ENCODE results near the gene ATXN1. TPM values are rescaled to one million over a fixed set of nuclear protein-coding genes. Genes with fewer than 3 reads are reported as not detected.
A peak's percentile ranks its signal among the peaks of the same experiment; 100 is the strongest.

ATXN1 gene
- total and polyA plus RNA-seq, 2 experiments from 2014 or later = 4.8 to 9.1 TPM

DNA sequence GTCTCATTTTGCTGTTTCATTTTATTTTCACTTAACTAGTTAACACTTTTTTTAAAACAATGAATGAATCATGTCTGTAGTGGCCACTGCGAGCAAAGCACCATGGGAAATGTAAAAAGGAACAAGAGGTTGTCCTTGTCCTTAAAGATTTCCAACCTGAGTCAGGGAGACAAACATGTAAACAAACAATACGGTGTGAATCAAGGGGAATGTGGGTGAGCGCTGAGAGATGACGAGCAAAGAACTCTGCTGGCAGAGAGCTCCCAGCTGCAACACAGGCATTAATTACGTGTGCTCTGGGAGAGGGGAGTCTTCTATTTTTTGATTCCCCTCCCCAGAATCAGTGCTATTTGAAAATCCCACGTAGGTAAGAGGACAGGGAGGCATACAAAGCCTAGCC lies 84.3 kb downstream of the ATXN1 start:
- Histone ChIP-seq H3F3A (replicated peaks; ENCODE audit: low read depth) (no peaks in the 10 kb centered on the region), H3K9me2 (ENCODE audit: insufficient read depth) (no peaks in the 10 kb centered on the region), H3K27ac (ENCODE audit: low read depth) (no peak overlapping the region), H4K20me1 (replicated peaks; ENCODE audit: insufficient read depth) (no peaks in the 10 kb centered on the region), H2AFZ (no peak overlapping the region), H3K4me3 (no peak overlapping the region), H3K36me3 (ENCODE audit: insufficient read depth) (no peaks in the 10 kb centered on the region), H3K27me3 (ENCODE audit: insufficient read depth) (no peaks in the 10 kb centered on the region), H3K79me2 (replicated peaks; ENCODE audit: insufficient read depth) (no peaks in the 10 kb centered on the region), H3K4me1 (ENCODE audit: insufficient read depth) (0 out of 2 replicates have a peak, but pooled peaks cover 5% of the 10 kb centered on the region), H3K4me2 (no peak overlapping the region)
- Mint-ChIP-seq H3K4me1 (peaks cover 10% of the 10 kb centered on the region), H3K4me3 (no peak overlapping the region), H3K27ac (peak overlapping the region; percentile 47; the same call in 1 of the 2 replicates), H3K36me3 (ENCODE audit: low read depth) (no peaks in the 10 kb centered on the region), H3K9me3 (no peaks in the 10 kb centered on the region), H3K27me3 (ENCODE audit: insufficient read depth, low read depth, poor library complexity) (peaks cover 2% of the 10 kb centered on the region)
- no peak for TF ChIP-seq EZH2phosphoT487 (IDR thresholded peaks at IDR 0.05; ENCODE audit: unreplicated experiment)
- no peak for TF ChIP-seq STAT1 (IDR thresholded peaks at IDR 0.05; ENCODE audit: unreplicated experiment)
- no peak for TF ChIP-seq CREB1 (CRISPR knock-in tag; IDR thresholded peaks at IDR 0.05; ENCODE audit: low read depth)
- TF ChIP-seq, protein P1, sequence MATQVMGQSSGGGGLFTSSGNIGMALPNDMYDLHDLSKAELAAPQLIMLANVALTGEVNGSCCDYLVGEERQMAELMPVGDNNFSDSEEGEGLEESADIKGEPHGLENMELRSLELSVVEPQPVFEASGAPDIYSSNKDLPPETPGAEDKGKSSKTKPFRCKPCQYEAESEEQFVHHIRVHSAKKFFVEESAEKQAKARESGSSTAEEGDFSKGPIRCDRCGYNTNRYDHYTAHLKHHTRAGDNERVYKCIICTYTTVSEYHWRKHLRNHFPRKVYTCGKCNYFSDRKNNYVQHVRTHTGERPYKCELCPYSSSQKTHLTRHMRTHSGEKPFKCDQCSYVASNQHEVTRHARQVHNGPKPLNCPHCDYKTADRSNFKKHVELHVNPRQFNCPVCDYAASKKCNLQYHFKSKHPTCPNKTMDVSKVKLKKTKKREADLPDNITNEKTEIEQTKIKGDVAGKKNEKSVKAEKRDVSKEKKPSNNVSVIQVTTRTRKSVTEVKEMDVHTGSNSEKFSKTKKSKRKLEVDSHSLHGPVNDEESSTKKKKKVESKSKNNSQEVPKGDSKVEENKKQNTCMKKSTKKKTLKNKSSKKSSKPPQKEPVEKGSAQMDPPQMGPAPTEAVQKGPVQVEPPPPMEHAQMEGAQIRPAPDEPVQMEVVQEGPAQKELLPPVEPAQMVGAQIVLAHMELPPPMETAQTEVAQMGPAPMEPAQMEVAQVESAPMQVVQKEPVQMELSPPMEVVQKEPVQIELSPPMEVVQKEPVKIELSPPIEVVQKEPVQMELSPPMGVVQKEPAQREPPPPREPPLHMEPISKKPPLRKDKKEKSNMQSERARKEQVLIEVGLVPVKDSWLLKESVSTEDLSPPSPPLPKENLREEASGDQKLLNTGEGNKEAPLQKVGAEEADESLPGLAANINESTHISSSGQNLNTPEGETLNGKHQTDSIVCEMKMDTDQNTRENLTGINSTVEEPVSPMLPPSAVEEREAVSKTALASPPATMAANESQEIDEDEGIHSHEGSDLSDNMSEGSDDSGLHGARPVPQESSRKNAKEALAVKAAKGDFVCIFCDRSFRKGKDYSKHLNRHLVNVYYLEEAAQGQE (IDR thresholded peaks at IDR 0.05; ENCODE audit: unreplicated experiment) = no peak
- no peak for TF ChIP-seq NANOG (IDR thresholded peaks at IDR 0.05; ENCODE audit: borderline replicate concordance)
- no peak for TF ChIP-seq ZNF331 (CRISPR knock-in tag; IDR thresholded peaks at IDR 0.05; ENCODE audit: low read depth)
- DNase-seq (ENCODE audit: low spot score) = peak; percentile 14
- ATAC-seq = peak; percentile 44; the same call in 2 of the 3 replicates

- no peaks in the 10 kb centered on the region for H3K36me3 Mint-ChIP-seq (ENCODE audit: low read depth)
- no peak for ATAC-seq
- H3K27ac Mint-ChIP-seq = no peak overlapping the region; the same call in 1 of the 2 replicates
- H3K4me3 Mint-ChIP-seq = no peak overlapping the region
- H3K4me1 ChIP-seq (ENCODE audit: insufficient read depth) = 0 out of 2 replicates have a peak, but pooled peaks cover 9% of the 10 kb centered on the region
- no peaks in the 10 kb centered on the region for H3K36me3 ChIP-seq (ENCODE audit: insufficient read depth)
- H3F3A ChIP-seq (replicated peaks; ENCODE audit: low read depth) = no peaks in the 10 kb centered on the region
- H3K4me1 Mint-ChIP-seq = peaks cover 12% of the 10 kb centered on the region
- H3K9me3 Mint-ChIP-seq = no peaks in the 10 kb centered on the region
- H3K27ac ChIP-seq (ENCODE audit: low read depth) = no peak overlapping the region
- no peaks in the 10 kb centered on the region for H3K27me3 ChIP-seq (ENCODE audit: insufficient read depth)
- no peak for DNase-seq (ENCODE audit: low spot score)
- no peaks in the 10 kb centered on the region for H3K79me2 ChIP-seq (replicated peaks; ENCODE audit: insufficient read depth)
- H2AFZ ChIP-seq = no peak overlapping the region
- no peaks in the 10 kb centered on the region for H4K20me1 ChIP-seq (replicated peaks; ENCODE audit: insufficient read depth)
- H3K9me2 ChIP-seq (ENCODE audit: insufficient read depth) = no peaks in the 10 kb centered on the region
- H3K4me2 ChIP-seq = no peak overlapping the region
- peaks cover 2% of the 10 kb centered on the region for H3K27me3 Mint-ChIP-seq (ENCODE audit: insufficient read depth, low read depth, poor library complexity)
- H3K4me3 ChIP-seq = no peak overlapping the region
- TF ChIP-seq ZNF331 (CRISPR knock-in tag; IDR thresholded peaks at IDR 0.05; ENCODE audit: low read depth) (no peak), NANOG (IDR thresholded peaks at IDR 0.05; ENCODE audit: borderline replicate concordance) (no peak), ZNF114 (CRISPR knock-in tag; IDR thresholded peaks at IDR 0.05) (no peak), ETS1 (IDR thresholded peaks at IDR 0.05) (no peak), JUNB (IDR thresholded peaks at IDR 0.05; ENCODE audit: unreplicated experiment) (no peak), EZH2 (IDR thresholded peaks at IDR 0.05; ENCODE audit: low read depth, unreplicated experiment) (no peak)
- TF ChIP-seq, protein P2, sequence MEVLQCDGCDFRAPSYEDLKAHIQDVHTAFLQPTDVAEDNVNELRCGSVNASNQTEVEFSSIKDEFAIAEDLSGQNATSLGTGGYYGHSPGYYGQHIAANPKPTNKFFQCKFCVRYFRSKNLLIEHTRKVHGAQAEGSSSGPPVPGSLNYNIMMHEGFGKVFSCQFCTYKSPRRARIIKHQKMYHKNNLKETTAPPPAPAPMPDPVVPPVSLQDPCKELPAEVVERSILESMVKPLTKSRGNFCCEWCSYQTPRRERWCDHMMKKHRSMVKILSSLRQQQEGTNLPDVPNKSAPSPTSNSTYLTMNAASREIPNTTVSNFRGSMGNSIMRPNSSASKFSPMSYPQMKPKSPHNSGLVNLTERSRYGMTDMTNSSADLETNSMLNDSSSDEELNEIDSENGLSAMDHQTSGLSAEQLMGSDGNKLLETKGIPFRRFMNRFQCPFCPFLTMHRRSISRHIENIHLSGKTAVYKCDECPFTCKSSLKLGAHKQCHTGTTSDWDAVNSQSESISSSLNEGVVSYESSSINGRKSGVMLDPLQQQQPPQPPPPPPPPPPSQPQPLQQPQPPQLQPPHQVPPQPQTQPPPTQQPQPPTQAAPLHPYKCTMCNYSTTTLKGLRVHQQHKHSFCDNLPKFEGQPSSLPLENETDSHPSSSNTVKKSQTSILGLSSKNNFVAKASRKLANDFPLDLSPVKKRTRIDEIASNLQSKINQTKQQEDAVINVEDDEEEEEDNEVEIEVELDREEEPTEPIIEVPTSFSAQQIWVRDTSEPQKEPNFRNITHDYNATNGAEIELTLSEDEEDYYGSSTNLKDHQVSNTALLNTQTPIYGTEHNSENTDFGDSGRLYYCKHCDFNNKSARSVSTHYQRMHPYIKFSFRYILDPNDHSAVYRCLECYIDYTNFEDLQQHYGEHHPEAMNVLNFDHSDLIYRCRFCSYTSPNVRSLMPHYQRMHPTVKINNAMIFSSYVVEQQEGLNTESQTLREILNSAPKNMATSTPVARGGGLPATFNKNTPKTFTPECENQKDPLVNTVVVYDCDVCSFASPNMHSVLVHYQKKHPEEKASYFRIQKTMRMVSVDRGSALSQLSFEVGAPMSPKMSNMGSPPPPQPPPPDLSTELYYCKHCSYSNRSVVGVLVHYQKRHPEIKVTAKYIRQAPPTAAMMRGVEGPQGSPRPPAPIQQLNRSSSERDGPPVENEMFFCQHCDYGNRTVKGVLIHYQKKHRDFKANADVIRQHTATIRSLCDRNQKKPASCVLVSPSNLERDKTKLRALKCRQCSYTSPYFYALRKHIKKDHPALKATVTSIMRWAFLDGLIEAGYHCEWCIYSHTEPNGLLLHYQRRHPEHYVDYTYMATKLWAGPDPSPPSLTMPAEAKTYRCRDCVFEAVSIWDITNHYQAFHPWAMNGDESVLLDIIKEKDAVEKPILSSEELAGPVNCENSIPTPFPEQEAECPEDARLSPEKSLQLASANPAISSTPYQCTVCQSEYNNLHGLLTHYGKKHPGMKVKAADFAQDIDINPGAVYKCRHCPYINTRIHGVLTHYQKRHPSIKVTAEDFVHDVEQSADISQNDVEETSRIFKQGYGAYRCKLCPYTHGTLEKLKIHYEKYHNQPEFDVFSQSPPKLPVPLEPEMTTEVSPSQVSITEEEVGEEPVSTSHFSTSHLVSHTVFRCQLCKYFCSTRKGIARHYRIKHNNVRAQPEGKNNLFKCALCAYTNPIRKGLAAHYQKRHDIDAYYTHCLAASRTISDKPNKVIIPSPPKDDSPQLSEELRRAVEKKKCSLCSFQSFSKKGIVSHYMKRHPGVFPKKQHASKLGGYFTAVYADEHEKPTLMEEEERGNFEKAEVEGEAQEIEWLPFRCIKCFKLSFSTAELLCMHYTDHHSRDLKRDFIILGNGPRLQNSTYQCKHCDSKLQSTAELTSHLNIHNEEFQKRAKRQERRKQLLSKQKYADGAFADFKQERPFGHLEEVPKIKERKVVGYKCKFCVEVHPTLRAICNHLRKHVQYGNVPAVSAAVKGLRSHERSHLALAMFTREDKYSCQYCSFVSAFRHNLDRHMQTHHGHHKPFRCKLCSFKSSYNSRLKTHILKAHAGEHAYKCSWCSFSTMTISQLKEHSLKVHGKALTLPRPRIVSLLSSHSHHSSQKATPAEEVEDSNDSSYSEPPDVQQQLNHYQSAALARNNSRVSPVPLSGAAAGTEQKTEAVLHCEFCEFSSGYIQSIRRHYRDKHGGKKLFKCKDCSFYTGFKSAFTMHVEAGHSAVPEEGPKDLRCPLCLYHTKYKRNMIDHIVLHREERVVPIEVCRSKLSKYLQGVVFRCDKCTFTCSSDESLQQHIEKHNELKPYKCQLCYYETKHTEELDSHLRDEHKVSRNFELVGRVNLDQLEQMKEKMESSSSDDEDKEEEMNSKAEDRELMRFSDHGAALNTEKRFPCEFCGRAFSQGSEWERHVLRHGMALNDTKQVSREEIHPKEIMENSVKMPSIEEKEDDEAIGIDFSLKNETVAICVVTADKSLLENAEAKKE (CRISPR knock-in tag; IDR thresholded peaks at IDR 0.05) = no peak
Measured at GRCh38 chr6:16676376-16676775, 84.9 kb downstream of the ATXN1 start.

Measured in GM23338 (cell line).